ENCODE results near the gene GLIPR1L2.
"Not testable (repeated sequence)": the region's sequence is repeated elsewhere in the genome, so short reads cannot be mapped to it uniquely, and the experiment has no call there.

GLIPR1L2 gene

DNA sequence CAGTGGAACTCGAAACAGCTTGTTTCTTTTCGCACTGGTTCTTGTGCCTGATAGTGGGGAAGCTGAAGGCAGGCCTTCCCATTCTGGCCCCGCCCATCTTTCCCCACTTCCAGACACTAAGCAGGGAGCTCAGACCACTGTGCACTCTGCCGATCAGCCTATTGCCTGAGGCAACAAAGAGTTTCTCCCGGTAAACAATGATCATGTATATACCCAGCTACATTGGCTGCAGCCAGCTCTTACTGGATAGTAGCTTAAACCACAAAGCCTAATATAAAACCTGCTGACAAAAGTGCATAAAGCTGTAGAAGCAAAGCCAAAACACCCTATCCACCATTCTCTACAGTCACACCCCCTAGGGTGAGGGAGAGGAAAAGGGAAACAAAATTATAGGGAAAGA, 65.0 kb downstream of the GLIPR1L2 start:
- TF ChIP-seq, protein P1, sequence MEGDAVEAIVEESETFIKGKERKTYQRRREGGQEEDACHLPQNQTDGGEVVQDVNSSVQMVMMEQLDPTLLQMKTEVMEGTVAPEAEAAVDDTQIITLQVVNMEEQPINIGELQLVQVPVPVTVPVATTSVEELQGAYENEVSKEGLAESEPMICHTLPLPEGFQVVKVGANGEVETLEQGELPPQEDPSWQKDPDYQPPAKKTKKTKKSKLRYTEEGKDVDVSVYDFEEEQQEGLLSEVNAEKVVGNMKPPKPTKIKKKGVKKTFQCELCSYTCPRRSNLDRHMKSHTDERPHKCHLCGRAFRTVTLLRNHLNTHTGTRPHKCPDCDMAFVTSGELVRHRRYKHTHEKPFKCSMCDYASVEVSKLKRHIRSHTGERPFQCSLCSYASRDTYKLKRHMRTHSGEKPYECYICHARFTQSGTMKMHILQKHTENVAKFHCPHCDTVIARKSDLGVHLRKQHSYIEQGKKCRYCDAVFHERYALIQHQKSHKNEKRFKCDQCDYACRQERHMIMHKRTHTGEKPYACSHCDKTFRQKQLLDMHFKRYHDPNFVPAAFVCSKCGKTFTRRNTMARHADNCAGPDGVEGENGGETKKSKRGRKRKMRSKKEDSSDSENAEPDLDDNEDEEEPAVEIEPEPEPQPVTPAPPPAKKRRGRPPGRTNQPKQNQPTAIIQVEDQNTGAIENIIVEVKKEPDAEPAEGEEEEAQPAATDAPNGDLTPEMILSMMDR (IDR thresholded peaks at IDR 0.05) = no peak
- peaks cover 12 to 27% of the 10 kb centered on the region in 2 experiments for H3K4me1 ChIP-seq (ENCODE audit: control insufficient read depth in 1 of 2, insufficient read depth in 1 of 2, low read depth in 1 of 2, low read length in 1 of 2)
- H3K27ac ChIP-seq = peak overlapping the region; percentile 43

GRCh38 chr12:75457191-75457590, 66.3 kb downstream of the GLIPR1L2 start:
- TF ChIP-seq, protein P1 (IDR thresholded peaks at IDR 0.05) = no peak
- Histone ChIP-seq H3K27me3 (no peaks in the 10 kb centered on the region), H3K36me3 (no peaks in the 10 kb centered on the region), H3K27ac (peak overlapping the region; percentile 63), H3K4me1 (ENCODE audit: control insufficient read depth in 1 of 2, insufficient read depth in 1 of 2, low read depth in 1 of 2, low read length in 1 of 2) (peaks cover 12 to 27% of the 10 kb centered on the region in 2 experiments), H3K4me3 (ENCODE audit: low read depth in 1 of 2, low read length in 1 of 2) (no peak overlapping the region), H3K9me3 (peaks cover 5% of the 10 kb centered on the region)

More for the DNA sequence above, 65.0 kb downstream of the GLIPR1L2 start:
- no peaks in the 10 kb centered on the region for H3K27me3 ChIP-seq
- H3K36me3 ChIP-seq = no peaks in the 10 kb centered on the region
- H3K9me3 ChIP-seq = peaks cover 5% of the 10 kb centered on the region
- no peak overlapping the region for H3K4me3 ChIP-seq (ENCODE audit: low read depth in 1 of 2, low read length in 1 of 2)

- H3K4me3 ChIP-seq (ENCODE audit: low read depth in 1 of 2, low read length in 1 of 2); H3K9me3 ChIP-seq; H3K36me3 ChIP-seq; H3K27me3 ChIP-seq: not testable (repeated sequence)
- H3K4me1 ChIP-seq (ENCODE audit: control insufficient read depth in 1 of 2, insufficient read depth in 1 of 2, low read depth in 1 of 2, low read length in 1 of 2) = peaks cover 12 to 27% of the 10 kb centered on the region in 2 experiments
- H3K27ac ChIP-seq = peak overlapping the region; percentile 1
These were observed 67.0 kb downstream of the GLIPR1L2 start for GRCh38 chr12:75457866-75458265.

- no peak overlapping the region for H3K27ac ChIP-seq
- no peak overlapping the region for H3K4me3 ChIP-seq (ENCODE audit: low read depth in 1 of 2, low read length in 1 of 2)
- H3K36me3 ChIP-seq = no peaks in the 10 kb centered on the region
- TF ChIP-seq, protein P1 (IDR thresholded peaks at IDR 0.05) = no peak
- peaks cover 12 to 27% of the 10 kb centered on the region in 2 experiments for H3K4me1 ChIP-seq (ENCODE audit: control insufficient read depth in 1 of 2, insufficient read depth in 1 of 2, low read depth in 1 of 2, low read length in 1 of 2)
- H3K9me3 ChIP-seq = peaks cover 5% of the 10 kb centered on the region
- no peaks in the 10 kb centered on the region for H3K27me3 ChIP-seq
These were observed 68.9 kb downstream of the GLIPR1L2 start for GRCh38 chr12:75459755-75460154.

DNA sequence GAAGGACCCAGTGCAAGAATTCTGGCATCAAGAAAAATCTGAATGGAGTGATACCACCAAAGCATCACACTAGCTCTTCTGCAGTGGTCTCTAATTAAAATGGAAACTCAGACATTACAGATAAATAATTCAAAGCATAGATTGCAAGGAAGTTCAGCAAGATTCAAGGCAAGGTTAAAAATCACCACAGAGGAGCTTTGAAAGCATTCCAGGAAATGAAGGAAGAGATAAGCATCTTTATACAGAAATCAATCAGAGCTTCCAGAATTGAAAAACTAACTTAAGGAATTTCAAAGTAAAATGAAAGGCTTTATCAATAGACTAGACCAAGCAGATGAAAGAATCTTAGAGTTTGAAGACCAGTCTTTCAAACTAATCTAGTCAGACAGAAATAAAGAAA, 69.3 kb downstream of the GLIPR1L2 start:
- H3K4me1 ChIP-seq (ENCODE audit: control insufficient read depth in 1 of 2, insufficient read depth in 1 of 2, low read depth in 1 of 2, low read length in 1 of 2) = peaks cover 12 to 27% of the 10 kb centered on the region in 2 experiments
- no peaks in the 10 kb centered on the region for H3K36me3 ChIP-seq
- H3K4me3 ChIP-seq (ENCODE audit: low read depth in 1 of 2, low read length in 1 of 2) = no peak overlapping the region
- H3K27ac ChIP-seq = no peak overlapping the region
- no peaks in the 10 kb centered on the region for H3K27me3 ChIP-seq
- TF ChIP-seq, protein P1 (IDR thresholded peaks at IDR 0.05) = no peak
- peaks cover 5% of the 10 kb centered on the region for H3K9me3 ChIP-seq

GRCh38 chr12:75471902-75472890, 81.3 kb downstream of the GLIPR1L2 start:
- TF ChIP-seq, protein P1 (IDR thresholded peaks at IDR 0.05) = no peak

More at GRCh38 chr12:75471902-75472890, 81.3 kb downstream of the GLIPR1L2 start:
- no peaks in the 10 kb centered on the region for H3K9me3 ChIP-seq
- H3K4me3 ChIP-seq (ENCODE audit: low read depth in 1 of 2, low read length in 1 of 2) = peak overlapping the region in 1 of 2 experiments; percentile 42
- peaks cover 17 to 27% of the 10 kb centered on the region in 2 experiments for H3K4me1 ChIP-seq (ENCODE audit: control insufficient read depth in 1 of 2, insufficient read depth in 1 of 2, low read depth in 1 of 2, low read length in 1 of 2)
- no peaks in the 10 kb centered on the region for H3K36me3 ChIP-seq
- H3K27me3 ChIP-seq = no peaks in the 10 kb centered on the region
- peak overlapping the region; percentile 84 for H3K27ac ChIP-seq
